Iris pigment epithelial cell (primary cell): Measurements from ENCODE around the gene SRD5A3.

Experiments used
- DNase-seq: peaks from one replicate; pipeline ENCODE4 v3.0.0-alpha.2; 2011; ENCODE audit warnings: low read depth

The SRD5A3 gene

GRCh38 chr4:55345980-55346850 is at the start of gene SRD5A3:
Gene SRD5A3 (plus strand): TSS chr4:55346242. CDS start chr4:55346337, 95 bp downstream.
- DNase-seq, result peak; percentile 67

- DNase-seq, result peak; percentile 52
These were observed 48.7 kb upstream of the SRD5A3 start for GRCh38 chr4:55297346-55297745.

- peak; percentile 83 for DNase-seq
These were observed 42.3 kb upstream of the SRD5A3 start for GRCh38 chr4:55303760-55304165.

- DNase-seq, result no peak
These were observed 41.7 kb upstream of the SRD5A3 start for GRCh38 chr4:55304303-55304702.

- DNase-seq, result no peak
These were observed 38.0 kb upstream of the SRD5A3 start for GRCh38 chr4:55308071-55308470.

GRCh38 chr4:55311792-55312488 is 34.1 kb upstream of the SRD5A3 start:
- no peak for DNase-seq

- peak; percentile 66 for DNase-seq
These were observed 33.4 kb upstream of the SRD5A3 start for GRCh38 chr4:55312489-55313101.

GRCh38 chr4:55314141-55314820 is 31.8 kb upstream of the SRD5A3 start:
- DNase-seq, result no peak

- DNase-seq, result peak; percentile 25
These were observed 27.6 kb upstream of the SRD5A3 start for GRCh38 chr4:55318175-55319129.

- peak; percentile 75 for DNase-seq
These were observed 24.3 kb upstream of the SRD5A3 start for GRCh38 chr4:55321707-55322264.

GRCh38 chr4:55323375-55323774 is 22.7 kb upstream of the SRD5A3 start:
- DNase-seq, result no peak

GRCh38 chr4:55326629-55327028 is 19.4 kb upstream of the SRD5A3 start:
- DNase-seq, result no peak

- DNase-seq, result no peak
These were observed 17.0 kb upstream of the SRD5A3 start for GRCh38 chr4:55329012-55329411.

GRCh38 chr4:55330241-55330640 is 15.8 kb upstream of the SRD5A3 start:
- peak; percentile 48 for DNase-seq

GRCh38 chr4:55336138-55337034 is 9.7 kb upstream of the SRD5A3 start:
- no peak for DNase-seq

- no peak for DNase-seq
These were observed 8.1 kb upstream of the SRD5A3 start for GRCh38 chr4:55337944-55338343.

- DNase-seq, result no peak
These were observed 7.6 kb upstream of the SRD5A3 start for GRCh38 chr4:55338486-55338885.

GRCh38 chr4:55340266-55340665 is 5.8 kb upstream of the SRD5A3 start:
- DNase-seq, result no peak

- no peak for DNase-seq
These were observed 2.2 kb upstream of the SRD5A3 start for GRCh38 chr4:55343887-55344286.

- DNase-seq, result no peak
These were observed 988 bp upstream of the SRD5A3 start for GRCh38 chr4:55345054-55345453.
